Measurements from ENCODE around the gene SSBP3. TPM values are rescaled to one million over a fixed set of nuclear protein-coding genes. Genes with fewer than 3 reads are reported as not detected.

SSBP3 gene
- total and polyA plus RNA-seq, 9 of the 15 experiments (the other 6 are each of a cell fraction or from before 2014, with no cell fraction given): 8.7 to 108 (median 33.8) TPM

DNA sequence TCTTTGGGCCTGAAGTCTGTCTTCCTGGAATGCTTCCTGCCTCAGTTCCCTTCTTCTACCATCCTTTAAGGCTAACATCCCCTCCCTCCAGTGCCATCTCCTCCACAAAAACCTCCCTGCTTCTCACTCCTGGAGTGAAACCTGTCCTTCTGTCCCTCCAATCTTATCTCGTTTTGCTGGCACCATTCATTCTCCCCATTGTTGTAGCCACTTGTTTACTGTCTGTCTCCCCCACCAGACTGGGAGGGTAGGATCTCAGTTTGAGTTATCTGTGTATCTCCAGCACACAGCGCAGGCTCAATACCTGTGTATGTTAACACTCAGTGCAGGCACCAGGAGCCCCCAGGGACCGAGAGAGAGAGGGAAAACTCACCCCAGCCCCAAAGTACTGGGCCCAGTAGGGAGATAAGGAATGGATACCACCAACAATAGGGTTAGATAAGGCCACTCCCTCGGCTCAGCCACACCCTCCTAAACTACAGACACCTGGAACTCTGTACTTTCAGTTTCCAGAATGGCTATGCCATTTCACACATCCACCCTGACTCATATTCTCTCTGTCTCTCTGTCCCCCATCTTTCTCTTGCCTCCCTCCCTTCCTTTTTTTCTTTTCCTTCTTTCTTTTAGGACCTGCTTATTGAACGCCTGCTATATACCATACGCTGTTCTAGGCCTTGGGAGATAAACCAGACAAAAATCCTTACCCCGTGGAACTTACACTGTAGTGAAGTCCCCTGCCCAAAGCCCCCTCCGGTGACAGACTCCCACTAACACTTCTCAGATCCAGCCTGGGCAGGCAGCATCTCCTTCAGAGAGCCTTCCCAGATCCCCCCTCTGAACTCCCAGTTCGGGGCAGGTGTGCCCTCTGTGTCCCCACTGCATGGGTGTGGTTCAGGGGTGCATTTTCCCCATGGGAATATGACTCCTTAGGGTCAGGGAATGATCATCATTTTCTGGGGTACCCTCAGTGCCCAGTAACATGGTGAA is 3.3 kb upstream of the SSBP3 start (continued):
- no peak for TF ChIP-seq NFATC3 (IDR thresholded peaks at IDR 0.05)
- TF ChIP-seq IRF1 (CRISPR knock-in tag; IDR thresholded peaks at IDR 0.05; ENCODE audit: borderline replicate concordance): no peak
- TF ChIP-seq, protein P1, sequence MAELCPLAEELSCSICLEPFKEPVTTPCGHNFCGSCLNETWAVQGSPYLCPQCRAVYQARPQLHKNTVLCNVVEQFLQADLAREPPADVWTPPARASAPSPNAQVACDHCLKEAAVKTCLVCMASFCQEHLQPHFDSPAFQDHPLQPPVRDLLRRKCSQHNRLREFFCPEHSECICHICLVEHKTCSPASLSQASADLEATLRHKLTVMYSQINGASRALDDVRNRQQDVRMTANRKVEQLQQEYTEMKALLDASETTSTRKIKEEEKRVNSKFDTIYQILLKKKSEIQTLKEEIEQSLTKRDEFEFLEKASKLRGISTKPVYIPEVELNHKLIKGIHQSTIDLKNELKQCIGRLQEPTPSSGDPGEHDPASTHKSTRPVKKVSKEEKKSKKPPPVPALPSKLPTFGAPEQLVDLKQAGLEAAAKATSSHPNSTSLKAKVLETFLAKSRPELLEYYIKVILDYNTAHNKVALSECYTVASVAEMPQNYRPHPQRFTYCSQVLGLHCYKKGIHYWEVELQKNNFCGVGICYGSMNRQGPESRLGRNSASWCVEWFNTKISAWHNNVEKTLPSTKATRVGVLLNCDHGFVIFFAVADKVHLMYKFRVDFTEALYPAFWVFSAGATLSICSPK (IDR thresholded peaks at IDR 0.05; ENCODE audit: borderline replicate concordance): no peak
- TF ChIP-seq KLF10 (CRISPR knock-in tag; IDR thresholded peaks at IDR 0.05): no peak
- no peak for TF ChIP-seq CUX1 (CRISPR knock-in tag; IDR thresholded peaks at IDR 0.05)
- peak; percentile 69 for TF ChIP-seq LEF1 (IDR thresholded peaks at IDR 0.05)
- no peak for TF ChIP-seq PRMT5 (CRISPR knock-in tag; IDR thresholded peaks at IDR 0.05)
- TF ChIP-seq, protein P2, sequence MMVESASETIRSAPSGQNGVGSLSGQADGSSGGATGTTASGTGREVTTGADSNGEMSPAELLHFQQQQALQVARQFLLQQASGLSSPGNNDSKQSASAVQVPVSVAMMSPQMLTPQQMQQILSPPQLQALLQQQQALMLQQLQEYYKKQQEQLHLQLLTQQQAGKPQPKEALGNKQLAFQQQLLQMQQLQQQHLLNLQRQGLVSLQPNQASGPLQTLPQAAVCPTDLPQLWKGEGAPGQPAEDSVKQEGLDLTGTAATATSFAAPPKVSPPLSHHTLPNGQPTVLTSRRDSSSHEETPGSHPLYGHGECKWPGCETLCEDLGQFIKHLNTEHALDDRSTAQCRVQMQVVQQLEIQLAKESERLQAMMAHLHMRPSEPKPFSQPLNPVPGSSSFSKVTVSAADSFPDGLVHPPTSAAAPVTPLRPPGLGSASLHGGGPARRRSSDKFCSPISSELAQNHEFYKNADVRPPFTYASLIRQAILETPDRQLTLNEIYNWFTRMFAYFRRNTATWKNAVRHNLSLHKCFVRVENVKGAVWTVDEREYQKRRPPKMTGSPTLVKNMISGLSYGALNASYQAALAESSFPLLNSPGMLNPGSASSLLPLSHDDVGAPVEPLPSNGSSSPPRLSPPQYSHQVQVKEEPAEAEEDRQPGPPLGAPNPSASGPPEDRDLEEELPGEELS (CRISPR knock-in tag; IDR thresholded peaks at IDR 0.05; ENCODE audit: borderline replicate concordance): peak; percentile 86; the same call in 1 of the 2 replicates
- TF ChIP-seq, protein P3, sequence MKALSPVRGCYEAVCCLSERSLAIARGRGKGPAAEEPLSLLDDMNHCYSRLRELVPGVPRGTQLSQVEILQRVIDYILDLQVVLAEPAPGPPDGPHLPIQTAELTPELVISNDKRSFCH (CRISPR knock-in tag; IDR thresholded peaks at IDR 0.05): no peak
- TF ChIP-seq, protein P3 (tag; IDR thresholded peaks at IDR 0.05): peak; percentile 18
- TF ChIP-seq TBP (optimal IDR thresholded peaks at IDR 0.05; ENCODE audit: low read depth, low read length): no peak
- peak; percentile 26 for TF ChIP-seq MEIS2 (IDR thresholded peaks at IDR 0.05; ENCODE audit: partially characterized antibody)
- TF ChIP-seq RNF2 (IDR thresholded peaks at IDR 0.05): no peak
- no peak for TF ChIP-seq ZNF445 (CRISPR knock-in tag; IDR thresholded peaks at IDR 0.05; ENCODE audit: low read depth)
- peak; percentile 34; the same call in 1 of the 2 replicates for TF ChIP-seq POLR2A (conservative IDR thresholded peaks at IDR 0.05)
- 0 out of 2 replicates have a peak, but pooled peaks have one; percentile 36 for TF ChIP-seq ARID2 (IDR thresholded peaks at IDR 0.05)
- no peak for TF ChIP-seq POLR2G (IDR thresholded peaks at IDR 0.05; ENCODE audit: low read depth, low read length)
- no peak for TF ChIP-seq PTTG1 (tag; IDR thresholded peaks at IDR 0.05; ENCODE audit: low read depth)
